Testis (tissue), 3 donors: Measurements from ENCODE around the gene EIF4G3. TPM values are rescaled to one million over a fixed set of nuclear protein-coding genes. Genes with fewer than 3 reads are reported as not detected.

Experiments
- DNase-seq: peaks from one replicate; pipeline ENCODE4 v3.0.0-alpha.2; 2019
- H3K27ac ChIP-seq, 2 donors: fragments of 200-600 bp; sonication (generic); one replicate each; pipeline ENCODE4 v1.5.1; 2019
- H3K27me3 ChIP-seq: fragments of 200-600 bp; sonication (generic); one replicate; pipeline ENCODE4 v1.5.1; 2019
- H3K36me3 ChIP-seq: fragments of 200-600 bp; sonication (generic); one replicate; pipeline ENCODE4 v1.5.1; 2017; ENCODE audit warnings: low read depth; ENCODE audit errors: missing control alignments
- H3K4me1 ChIP-seq: fragments of 200-600 bp; sonication (generic); one replicate; pipeline ENCODE4 v1.5.1; 2019
- H3K4me3 ChIP-seq, 2 donors: fragments of 200-600 bp; sonication (generic); one replicate each; pipeline ENCODE4 v1.5.1; 2017 to 2019
- H3K9me3 ChIP-seq: fragments of 200-600 bp; sonication (generic); one replicate; pipeline ENCODE4 v1.5.1; 2017
- CTCF ChIP-seq, 3 experiments: fragments of 450-650 bp in 2 of 3; fragments of 200-600 bp in 1 of 3; sonication (generic) in 1 of 3; IDR thresholded peaks; one replicate each; pipeline ENCODE4 v1.5.1; 2016 to 2019; ENCODE audit warnings: antibody characterized with exemption in 3 of 3, mild to moderate bottlenecking in 2 of 3, moderate library complexity in 1 of 3
- POLR2A ChIP-seq: fragments of 450-650 bp; IDR thresholded peaks from one replicate; pipeline ENCODE4 v1.6.1; 2017; ENCODE audit warnings: antibody characterized with exemption, mild to moderate bottlenecking, moderate library complexity
- WGBS, 2 donors: methylation state at CpG; one replicate each; pipeline ENCODE4 v1.1.5; 2018; 5-methylcytosine and 5-hydroxymethylcytosine counted together
- intact Hi-C: fragments of 100-400 bp; cut with DNase I; formaldehyde crosslinking; loops from one replicate; pipeline ENCODE4 v1.15.1; 2023; ENCODE audit warnings: low total_unique reads
- polyA plus RNA-seq: library from polyadenylated mRNA; stranded (reverse); fragments of 350-450 nt; fragmentation: Illumina TruSeq; extraction: RNeasy Lipid Tissue Mini Kit (QIAGEN cat#74804); gene quantifications from one replicate; pipeline ENCODE4 v1.2.3, GENCODE V29; 2014; ENCODE audit warnings: low read depth, low replicate concordance; ENCODE audit not compliant: insufficient read depth
- total RNA-seq, 2 donors: library from RNA; depleted of rRNA; stranded (reverse); fragments of >200 nt; gene quantifications; one replicate each; pipeline ENCODE4 v1.2.3, GENCODE V29; 2016

Gene EIF4G3
- total and polyA plus RNA-seq, 3 donors from 2014 or later = 146 to 198 (median 165) TPM

DNA sequence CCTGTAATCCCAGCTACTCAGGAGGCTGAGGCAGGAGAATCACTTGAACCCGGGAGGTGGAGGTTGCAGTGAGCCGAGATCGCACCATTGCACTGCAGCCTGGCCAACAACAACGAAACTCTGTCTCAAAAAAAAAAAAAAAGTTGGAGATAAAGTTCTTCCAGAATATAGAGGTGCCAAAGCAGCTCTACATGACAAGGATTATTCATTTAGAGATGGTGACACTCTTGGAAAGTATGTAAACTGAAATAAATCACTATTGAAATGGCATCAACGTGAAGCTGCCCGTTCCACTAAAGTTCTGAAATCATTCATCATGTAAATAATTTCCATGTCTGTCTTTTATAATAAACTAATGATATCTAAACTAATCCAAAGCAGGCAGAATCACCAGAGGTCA lies 14.9 kb downstream of the EIF4G3 start:
- WGBS, 2 donors = 78 to 87% methylated on average over 6 of the region's 6 CpGs
- Histone ChIP-seq H3K27me3 (no peaks in the 10 kb centered on the region), H3K36me3 (no peaks in the 10 kb centered on the region), H3K9me3 (no peaks in the 10 kb centered on the region), H3K4me3 (no peak overlapping the region), H3K4me1 (peaks cover 8% of the 10 kb centered on the region), H3K27ac (no peak overlapping the region)
- intact Hi-C loops = no loop called here
- DNase-seq = no peak
- TF ChIP-seq CTCF (IDR thresholded peaks at IDR 0.05) = no peak
- TF ChIP-seq POLR2A = no peak

- 64 to 77% methylated on average over 3 of the region's 3 CpGs for WGBS, 2 donors
- Histone ChIP-seq H3K27me3 (no peaks in the 10 kb centered on the region), H3K4me1 (peaks cover 8% of the 10 kb centered on the region), H3K4me3 (no peak overlapping the region), H3K9me3 (no peaks in the 10 kb centered on the region), H3K36me3 (no peaks in the 10 kb centered on the region), H3K27ac (no peak overlapping the region)
- TF ChIP-seq POLR2A (no peak), CTCF (IDR thresholded peaks at IDR 0.05) (no peak)
- no peak for DNase-seq
- intact Hi-C loops = no loop called here
These were observed 16.4 kb downstream of the EIF4G3 start for GRCh38 chr1:21160263-21160796.

DNA sequence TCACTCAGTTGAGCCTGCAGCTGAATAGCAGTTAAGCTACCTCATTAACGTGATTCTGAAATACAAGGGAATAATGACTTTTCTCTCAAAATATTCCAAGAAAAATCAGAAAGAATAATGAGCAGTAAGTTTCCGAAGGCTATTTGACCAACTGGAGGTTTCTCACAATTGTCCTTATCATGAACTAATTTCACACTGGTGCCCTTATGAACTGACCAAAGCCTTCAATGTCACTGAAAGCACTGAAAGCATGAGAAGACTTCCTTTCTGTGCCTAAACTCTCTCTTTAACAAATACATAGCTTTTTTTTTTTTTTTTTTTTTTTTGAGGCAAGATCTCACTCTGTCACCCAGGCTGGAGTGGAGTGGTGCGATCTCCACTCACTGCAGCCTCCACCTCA lies 18.8 kb downstream of the EIF4G3 start:
- DNase-seq = no peak
- Histone ChIP-seq H3K9me3 (no peaks in the 10 kb centered on the region), H3K4me3 (no peak overlapping the region), H3K36me3 (no peaks in the 10 kb centered on the region), H3K27me3 (no peaks in the 10 kb centered on the region), H3K4me1 (peaks cover 2% of the 10 kb centered on the region), H3K27ac (no peak overlapping the region)
- TF ChIP-seq CTCF (IDR thresholded peaks at IDR 0.05) (no peak), POLR2A (no peak)
- intact Hi-C loops = no loop called here
- WGBS, 2 donors = 58 to 62% methylated on average over 3 of the region's 3 CpGs

DNA sequence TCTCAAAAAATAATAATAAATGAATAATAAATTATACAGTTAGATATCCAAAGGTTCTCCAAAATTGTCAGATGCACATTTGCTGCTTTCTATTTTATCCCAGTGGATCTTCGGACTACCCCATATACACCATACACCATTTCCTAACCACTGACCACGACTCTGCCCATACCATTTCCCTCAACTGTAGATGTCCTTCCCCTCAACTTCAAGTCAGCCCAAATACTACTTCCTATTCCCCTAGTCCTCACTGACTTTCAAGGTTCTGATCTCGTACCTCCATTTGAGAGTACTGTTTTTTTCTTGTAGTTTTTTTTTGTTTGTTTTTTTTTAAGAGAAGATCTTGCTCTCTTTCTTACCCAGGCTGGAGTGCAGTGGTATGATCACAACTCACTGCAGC lies 19.6 kb downstream of the EIF4G3 start:
- H3K27ac ChIP-seq = no peak overlapping the region
- H3K9me3 ChIP-seq = no peaks in the 10 kb centered on the region
- no peaks in the 10 kb centered on the region for H3K36me3 ChIP-seq
- H3K27me3 ChIP-seq = no peaks in the 10 kb centered on the region
- intact Hi-C loops = no loop called here
- no peak for TF ChIP-seq POLR2A
- TF ChIP-seq CTCF (IDR thresholded peaks at IDR 0.05) = no peak
- H3K4me1 ChIP-seq = no peaks in the 10 kb centered on the region
- no peak overlapping the region for H3K4me3 ChIP-seq
- no peak for DNase-seq
- WGBS, 2 donors = 86 to 92% methylated on average over 3 of the region's 3 CpGs

- Histone ChIP-seq H3K4me3 (no peak overlapping the region), H3K27ac (no peak overlapping the region), H3K36me3 (no peaks in the 10 kb centered on the region), H3K4me1 (no peaks in the 10 kb centered on the region), H3K27me3 (no peaks in the 10 kb centered on the region), H3K9me3 (no peaks in the 10 kb centered on the region)
- intact Hi-C loops = no loop called here
- 89 to 93% methylated on average over 6 of the region's 6 CpGs for WGBS, 2 donors
- DNase-seq = no peak
- TF ChIP-seq POLR2A = no peak
- TF ChIP-seq CTCF (IDR thresholded peaks at IDR 0.05) = no peak
These were observed 20.7 kb downstream of the EIF4G3 start for GRCh38 chr1:21156019-21156418.
